22Rv1 (cell line): ENCODE measurements around the gene SELENON.

Experiments used
- ZFX ChIP-seq: fragments of 450-650 bp; IDR thresholded peaks from 2 replicates; pipeline ENCODE4 v1.6.1; 2017; ENCODE audit warnings: antibody characterized with exemption, borderline replicate concordance
- TF ChIP-seq, protein P1 (sequence below): fragments of 450-650 bp; IDR thresholded peaks from 2 replicates; pipeline ENCODE4 v1.5.1; 2017; ENCODE audit warnings: mild to moderate bottlenecking

DNA sequence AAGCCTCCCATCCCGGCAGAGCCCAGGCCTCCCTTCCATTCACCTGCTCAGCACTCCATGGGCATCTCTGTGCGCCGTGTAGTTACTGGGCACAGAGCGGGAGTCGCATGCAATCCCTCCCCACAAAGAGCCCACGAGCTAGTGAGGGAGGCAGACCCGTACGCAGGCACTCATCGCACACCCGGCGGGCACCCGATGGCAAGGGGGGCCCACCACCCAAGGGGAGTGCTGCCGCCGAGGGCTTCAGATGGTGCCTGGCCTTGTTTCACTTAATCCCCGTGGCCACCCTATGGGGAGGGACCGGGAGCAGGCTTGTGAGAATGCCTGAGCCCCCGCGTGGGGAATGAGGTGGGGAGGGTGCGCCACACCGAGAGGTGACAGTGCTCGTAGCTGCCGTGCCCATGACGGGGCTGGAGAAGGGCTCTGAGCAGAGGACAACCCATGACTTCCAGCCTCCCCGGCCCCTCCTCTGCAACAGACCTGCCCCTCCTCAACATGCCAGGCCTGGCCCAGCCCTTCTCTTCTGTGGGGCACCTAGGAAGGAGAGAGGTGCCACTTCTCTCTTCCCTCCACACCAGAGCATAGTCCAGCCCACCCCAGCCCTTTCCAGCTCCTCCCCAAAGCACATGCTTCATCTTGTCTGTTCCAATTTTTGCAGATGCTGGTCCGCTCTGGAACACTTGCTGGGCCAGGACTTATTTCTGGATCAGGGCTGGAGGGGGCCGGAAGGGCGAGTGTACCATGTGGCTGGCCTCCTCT, 30.2 kb upstream of the SELENON start:
- TF ChIP-seq, protein P1, sequence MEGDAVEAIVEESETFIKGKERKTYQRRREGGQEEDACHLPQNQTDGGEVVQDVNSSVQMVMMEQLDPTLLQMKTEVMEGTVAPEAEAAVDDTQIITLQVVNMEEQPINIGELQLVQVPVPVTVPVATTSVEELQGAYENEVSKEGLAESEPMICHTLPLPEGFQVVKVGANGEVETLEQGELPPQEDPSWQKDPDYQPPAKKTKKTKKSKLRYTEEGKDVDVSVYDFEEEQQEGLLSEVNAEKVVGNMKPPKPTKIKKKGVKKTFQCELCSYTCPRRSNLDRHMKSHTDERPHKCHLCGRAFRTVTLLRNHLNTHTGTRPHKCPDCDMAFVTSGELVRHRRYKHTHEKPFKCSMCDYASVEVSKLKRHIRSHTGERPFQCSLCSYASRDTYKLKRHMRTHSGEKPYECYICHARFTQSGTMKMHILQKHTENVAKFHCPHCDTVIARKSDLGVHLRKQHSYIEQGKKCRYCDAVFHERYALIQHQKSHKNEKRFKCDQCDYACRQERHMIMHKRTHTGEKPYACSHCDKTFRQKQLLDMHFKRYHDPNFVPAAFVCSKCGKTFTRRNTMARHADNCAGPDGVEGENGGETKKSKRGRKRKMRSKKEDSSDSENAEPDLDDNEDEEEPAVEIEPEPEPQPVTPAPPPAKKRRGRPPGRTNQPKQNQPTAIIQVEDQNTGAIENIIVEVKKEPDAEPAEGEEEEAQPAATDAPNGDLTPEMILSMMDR: no peak
- TF ChIP-seq ZFX: no peak
